Islet of Langerhans (tissue), 1 donor: ENCODE measurements around the gene SEPHS2.
"Not testable (repeated sequence)": the region's sequence is repeated elsewhere in the genome, so short reads cannot be mapped to it uniquely, and the experiment has no call there.

Experiments
- FAIRE-seq: peaks from one replicate; lab custom pipeline; 2011; peaks lifted over from hg19 to GRCh38; lab: Jason Lieb, UNC

SEPHS2 gene, protein sequence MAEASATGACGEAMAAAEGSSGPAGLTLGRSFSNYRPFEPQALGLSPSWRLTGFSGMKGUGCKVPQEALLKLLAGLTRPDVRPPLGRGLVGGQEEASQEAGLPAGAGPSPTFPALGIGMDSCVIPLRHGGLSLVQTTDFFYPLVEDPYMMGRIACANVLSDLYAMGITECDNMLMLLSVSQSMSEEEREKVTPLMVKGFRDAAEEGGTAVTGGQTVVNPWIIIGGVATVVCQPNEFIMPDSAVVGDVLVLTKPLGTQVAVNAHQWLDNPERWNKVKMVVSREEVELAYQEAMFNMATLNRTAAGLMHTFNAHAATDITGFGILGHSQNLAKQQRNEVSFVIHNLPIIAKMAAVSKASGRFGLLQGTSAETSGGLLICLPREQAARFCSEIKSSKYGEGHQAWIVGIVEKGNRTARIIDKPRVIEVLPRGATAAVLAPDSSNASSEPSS

DNA sequence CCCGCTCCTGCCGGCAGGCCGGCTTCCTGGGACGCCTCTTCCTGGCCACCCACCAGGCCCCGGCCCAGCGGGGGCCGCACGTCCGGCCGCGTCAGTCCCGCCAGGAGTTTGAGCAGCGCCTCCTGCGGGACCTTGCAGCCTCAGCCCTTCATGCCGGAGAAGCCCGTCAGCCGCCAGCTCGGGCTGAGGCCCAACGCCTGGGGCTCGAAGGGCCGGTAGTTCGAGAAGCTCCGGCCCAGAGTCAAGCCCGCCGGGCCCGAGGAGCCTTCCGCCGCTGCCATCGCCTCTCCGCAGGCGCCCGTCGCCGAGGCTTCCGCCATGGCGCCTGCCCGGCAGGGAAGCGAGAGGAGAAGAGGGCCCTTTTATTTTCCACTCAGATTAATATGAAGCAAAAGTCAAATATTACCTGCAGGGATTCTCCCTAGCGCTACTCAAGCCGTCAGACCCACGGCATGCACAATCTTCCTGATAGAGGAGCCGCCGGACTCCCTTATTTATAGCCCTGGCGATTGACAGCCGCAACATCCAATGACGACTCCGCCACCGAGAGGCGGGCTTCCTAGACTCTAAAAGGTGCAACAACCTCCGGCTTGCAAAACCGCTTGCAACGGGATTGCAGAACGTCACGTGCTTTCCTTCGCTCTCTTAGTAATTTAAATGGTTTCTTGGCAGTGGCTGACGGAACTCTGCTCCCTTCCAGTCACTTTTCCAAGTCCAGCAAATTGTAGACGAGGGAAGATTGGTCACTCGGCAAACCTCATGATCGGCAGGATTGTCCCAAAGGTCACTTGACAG, at the start of gene SEPHS2:
SEPHS2 (minus strand) TSS at position 467 of the 795 bp plus-strand sequence; CDS start at position 320, 147 bp downstream.
- peak; percentile 66 for FAIRE-seq

DNA sequence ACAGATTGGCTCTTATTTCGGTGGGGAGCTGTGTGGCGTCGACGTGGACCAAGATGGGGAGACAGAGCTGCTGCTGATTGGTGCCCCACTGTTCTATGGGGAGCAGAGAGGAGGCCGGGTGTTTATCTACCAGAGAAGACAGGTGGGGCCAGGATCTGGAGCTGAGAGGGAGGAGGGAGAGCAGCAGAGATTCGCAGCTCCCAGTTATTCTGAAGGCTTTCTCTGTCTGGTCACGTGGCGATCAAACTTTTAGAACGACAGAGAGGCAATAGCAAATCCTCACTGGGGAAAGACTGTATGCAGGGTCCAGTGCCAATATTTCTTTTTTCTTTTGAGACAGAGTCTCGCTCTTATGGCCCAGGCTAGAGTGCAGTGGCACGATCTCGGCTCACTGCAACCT, 49.0 kb upstream of the SEPHS2 start:
- no peak for FAIRE-seq

DNA sequence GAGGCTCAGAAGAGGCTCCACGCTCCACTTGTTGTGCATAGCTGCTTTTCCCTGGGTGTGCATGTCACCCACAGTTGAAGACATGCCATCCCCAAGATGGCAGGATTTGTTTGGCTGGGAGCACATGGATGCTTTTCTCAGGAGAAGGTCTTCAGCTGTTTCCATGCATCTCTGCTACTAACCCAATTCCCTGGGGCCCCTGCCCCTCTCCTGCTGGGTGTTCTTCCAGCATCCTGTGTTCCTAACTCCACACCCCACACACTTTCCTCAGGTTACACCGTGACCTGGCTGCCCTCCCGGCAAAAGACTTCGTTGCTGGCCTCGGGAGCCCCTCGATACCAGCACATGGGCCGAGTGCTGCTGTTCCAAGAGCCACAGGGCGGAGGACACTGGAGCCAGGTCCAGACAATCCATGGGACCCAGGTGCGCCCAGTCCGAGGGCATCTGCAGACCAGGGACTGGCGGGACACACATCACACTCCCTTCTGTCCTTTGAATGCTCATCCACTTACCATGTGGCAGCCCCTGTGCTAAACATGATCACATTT, 48.3 kb upstream of the SEPHS2 start:
- FAIRE-seq = no peak

DNA sequence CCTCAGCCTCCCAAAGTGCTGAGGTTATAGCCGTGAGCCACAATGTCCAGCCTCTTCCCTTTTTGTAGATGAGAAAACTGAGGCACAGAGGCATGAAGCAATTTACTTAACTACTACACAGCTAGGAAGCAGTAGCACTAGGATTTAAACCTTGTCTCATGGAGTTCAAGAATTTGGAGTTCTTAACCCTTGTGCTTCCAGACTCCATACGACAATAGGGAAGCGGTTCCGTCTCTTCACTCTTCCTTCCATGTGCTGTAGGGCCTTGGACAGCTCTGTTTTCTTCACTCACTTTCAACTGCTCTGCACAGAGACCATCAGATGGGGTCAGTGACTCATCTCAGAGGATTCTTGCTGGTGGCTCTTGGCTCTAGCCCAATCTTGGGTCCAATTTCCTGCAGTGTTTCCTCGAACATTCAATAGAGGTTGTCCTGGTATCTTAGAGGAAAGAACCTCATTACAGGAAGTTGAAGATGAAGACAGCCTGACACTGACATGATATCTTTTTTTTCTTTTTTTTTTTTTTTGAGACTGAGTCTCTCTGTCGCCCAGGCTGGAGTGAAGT, 46.2 kb upstream of the SEPHS2 start:
- FAIRE-seq = no peak

GRCh38 chr16:30491229-30491628, 45.6 kb upstream of the SEPHS2 start:
- FAIRE-seq = no peak

GRCh38 chr16:30490210-30490609, 44.5 kb upstream of the SEPHS2 start:
- FAIRE-seq = no peak

GRCh38 chr16:30488764-30489605, 43.3 kb upstream of the SEPHS2 start:
- FAIRE-seq = no peak

DNA sequence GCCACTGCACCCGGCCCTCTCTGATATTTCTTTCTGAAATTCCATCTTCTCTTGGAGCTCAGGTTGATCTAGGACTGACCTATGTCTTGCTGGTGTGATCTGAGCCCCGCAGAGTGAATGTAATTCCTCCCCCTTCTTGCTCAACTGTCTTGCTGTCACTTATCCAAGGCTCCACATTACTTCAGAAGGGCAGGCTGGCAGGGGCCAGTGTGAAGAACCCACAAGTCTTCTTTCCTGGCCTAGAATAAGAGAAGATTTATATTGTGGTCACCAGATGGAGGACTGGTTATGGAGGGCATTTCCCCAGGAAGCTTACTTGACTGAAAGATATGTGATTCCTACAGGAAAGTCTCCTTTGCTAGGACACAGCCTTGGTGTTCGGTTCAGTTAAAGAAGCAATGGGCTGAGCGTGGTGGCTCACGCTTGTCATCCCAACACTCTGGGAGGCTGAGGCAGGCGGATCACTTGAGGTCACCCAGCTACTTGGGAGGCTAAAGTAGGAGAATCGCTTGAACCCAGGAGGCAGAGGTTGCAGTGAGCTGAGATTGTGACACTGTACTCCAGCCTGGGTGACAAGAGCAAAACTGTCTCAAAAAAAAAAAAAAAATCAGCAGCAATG, 40.3 kb upstream of the SEPHS2 start:
- FAIRE-seq = no peak

- no peak for FAIRE-seq
Measured at GRCh38 chr16:30484887-30485286, 39.2 kb upstream of the SEPHS2 start.

GRCh38 chr16:30482366-30482765, 36.7 kb upstream of the SEPHS2 start:
- no peak for FAIRE-seq

GRCh38 chr16:30481381-30481780, 35.7 kb upstream of the SEPHS2 start:
- FAIRE-seq = no peak

GRCh38 chr16:30478766-30479478, 33.2 kb upstream of the SEPHS2 start:
- no peak for FAIRE-seq

GRCh38 chr16:30477773-30478172, 32.1 kb upstream of the SEPHS2 start:
- not testable (repeated sequence) for FAIRE-seq

DNA sequence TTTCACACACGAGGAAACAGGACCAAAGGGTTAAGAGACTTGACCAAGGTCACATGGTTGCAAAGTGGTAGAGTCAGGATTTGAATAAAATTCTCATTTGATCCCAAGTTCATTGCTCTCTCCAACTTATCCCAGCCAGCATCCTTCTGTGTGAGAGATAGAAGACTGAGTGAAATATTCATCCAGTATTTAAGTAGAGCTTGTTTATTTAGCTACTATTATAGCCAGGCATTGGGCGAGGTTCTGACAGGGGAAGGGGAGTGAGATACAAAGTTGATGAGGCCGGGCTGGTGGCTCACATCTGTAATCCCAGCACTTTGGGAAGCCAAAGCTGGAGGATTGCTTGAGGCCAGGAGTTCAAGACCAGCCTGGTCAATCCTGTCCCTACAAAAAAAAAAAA, 31.3 kb upstream of the SEPHS2 start:
- no peak for FAIRE-seq

GRCh38 chr16:30474684-30475083, 29.0 kb upstream of the SEPHS2 start:
- FAIRE-seq = no peak

- no peak for FAIRE-seq
Measured at GRCh38 chr16:30474074-30474452, 28.4 kb upstream of the SEPHS2 start.

DNA sequence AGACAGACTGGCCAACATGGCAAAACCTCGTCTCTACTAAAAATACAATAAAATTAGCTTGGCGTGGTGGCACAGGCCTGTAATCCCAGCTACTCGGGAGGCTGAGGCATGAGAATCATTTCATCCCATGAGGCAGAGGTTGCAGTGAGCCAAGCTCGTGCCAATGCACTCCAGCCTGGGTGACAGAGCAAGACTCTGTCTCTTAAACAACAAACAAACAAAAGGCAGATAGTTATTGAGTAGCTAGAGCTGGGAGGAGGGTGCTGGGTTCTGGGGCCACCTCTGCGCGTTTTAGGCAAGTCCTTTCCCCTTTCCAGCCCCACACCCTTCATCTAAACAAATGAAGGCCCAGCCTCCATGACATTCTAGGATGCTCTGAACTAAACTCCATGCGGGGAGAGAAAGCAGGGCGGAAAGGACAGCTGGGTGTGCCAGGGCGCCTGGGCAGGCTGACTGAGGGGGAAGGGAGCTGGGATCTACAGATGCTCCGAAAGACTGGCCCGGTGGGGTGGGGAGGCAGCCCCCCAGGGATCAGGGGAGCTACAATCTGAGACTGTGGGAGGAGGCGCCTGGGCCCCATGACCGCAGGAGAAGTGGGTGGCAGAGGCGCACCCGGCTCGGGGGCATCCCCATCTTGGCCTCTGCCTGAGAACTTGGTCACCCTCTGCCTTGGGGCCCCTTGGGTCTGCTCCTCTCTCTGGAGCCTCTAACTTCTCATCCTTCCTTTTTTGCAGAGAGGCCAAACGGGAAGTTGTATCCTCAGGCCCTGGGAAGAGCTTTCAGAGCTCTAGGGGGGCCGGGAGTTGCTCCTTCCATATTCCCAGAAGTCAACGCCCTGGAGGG, 27.8 kb upstream of the SEPHS2 start:
- no peak for FAIRE-seq

GRCh38 chr16:30472328-30472942, 26.8 kb upstream of the SEPHS2 start, which contains the start of gene ITGAL:
ITGAL (plus strand) TSS chr16:30472742; CDS start chr16:30472838, 96 bp downstream.
- FAIRE-seq = no peak

DNA sequence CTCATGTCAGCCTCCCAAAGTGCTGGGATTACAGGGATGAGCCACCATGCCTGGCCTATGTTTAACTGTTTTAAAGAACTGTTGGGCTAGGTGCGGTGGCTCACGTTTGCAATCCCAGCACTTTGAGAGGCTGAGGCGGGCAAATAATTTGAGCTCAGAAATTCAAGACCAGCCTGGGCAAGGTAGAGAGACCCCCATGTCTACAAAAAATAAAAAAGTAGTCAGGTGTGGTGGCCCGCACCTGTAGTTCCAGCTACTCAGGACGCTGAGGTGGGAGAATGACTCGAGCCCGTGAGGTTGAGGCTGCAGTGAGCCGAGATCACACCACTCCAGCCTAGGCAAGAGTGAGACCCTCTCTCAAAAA, 24.9 kb upstream of the SEPHS2 start:
- FAIRE-seq = no peak
